GM06990 (cell line): Measurements from ENCODE around the gene PLA2G4D.

ENCODE experiments used
- DNase-seq: peaks from one replicate; pipeline ENCODE4 v3.0.0-alpha.2; 2011; ENCODE audit not compliant: insufficient read length; ENCODE audit errors: extremely low read depth
- H3K27me3 ChIP-seq: replicated peaks from 2 replicates; pipeline ENCODE4 v1.6.0; 2011; ENCODE audit warnings: low read length; ENCODE audit not compliant: control insufficient read depth, insufficient read depth
- H3K36me3 ChIP-seq: 2 replicates; pipeline ENCODE4 v1.5.1; 2011; ENCODE audit warnings: low read length; ENCODE audit not compliant: control insufficient read depth, insufficient read depth
- H3K4me3 ChIP-seq: replicated peaks from 2 replicates; pipeline ENCODE4 v1.5.1; 2011; ENCODE audit warnings: low read depth, mild to moderate bottlenecking, control low read depth, low read length
- CTCF ChIP-seq: IDR thresholded peaks from 2 replicates; pipeline ENCODE4 v1.5.1; 2011; ENCODE audit warnings: low read length, control low read depth, mild to moderate bottlenecking, inconsistent platforms; ENCODE audit not compliant: insufficient read depth, poor library complexity, severe bottlenecking

The PLA2G4D gene

GRCh38 chr15:42089942-42090341 lies 4.4 kb downstream of the PLA2G4D start:
- H3K27me3 ChIP-seq: no peaks in the 10 kb centered on the region; the same call in none of the 2 replicates
- DNase-seq: no peak
- no peak for TF ChIP-seq CTCF
- no peaks in the 10 kb centered on the region for H3K36me3 ChIP-seq
- H3K4me3 ChIP-seq: no peak overlapping the region

- Histone ChIP-seq H3K4me3 (no peak overlapping the region), H3K27me3 (no peaks in the 10 kb centered on the region; the same call in none of the 2 replicates), H3K36me3 (no peaks in the 10 kb centered on the region)
- no peak for DNase-seq
- no peak for TF ChIP-seq CTCF
Observed at GRCh38 chr15:42088801-42089640, 5.3 kb downstream of the PLA2G4D start.

GRCh38 chr15:42087926-42088800 lies 6.2 kb downstream of the PLA2G4D start:
- DNase-seq: no peak
- no peaks in the 10 kb centered on the region for H3K36me3 ChIP-seq
- no peak for TF ChIP-seq CTCF
- no peaks in the 10 kb centered on the region; the same call in none of the 2 replicates for H3K27me3 ChIP-seq
- H3K4me3 ChIP-seq: no peak overlapping the region

GRCh38 chr15:42087460-42087859 lies 6.9 kb downstream of the PLA2G4D start:
- Histone ChIP-seq H3K4me3 (no peak overlapping the region), H3K27me3 (no peaks in the 10 kb centered on the region; the same call in none of the 2 replicates), H3K36me3 (no peaks in the 10 kb centered on the region)
- no peak for TF ChIP-seq CTCF
- no peak for DNase-seq

- Histone ChIP-seq H3K36me3 (no peaks in the 10 kb centered on the region), H3K4me3 (no peak overlapping the region), H3K27me3 (no peaks in the 10 kb centered on the region; the same call in none of the 2 replicates)
- no peak for TF ChIP-seq CTCF
- DNase-seq: no peak
Observed at GRCh38 chr15:42085721-42086120, 8.6 kb downstream of the PLA2G4D start.
